GM13976 (cell line): ENCODE measurements around the gene NLGN1.

Experiments
- DNase-seq: peaks from one replicate; pipeline ENCODE4 v3.0.0; 2012; ENCODE audit warnings: low spot score
- CTCF ChIP-seq: IDR thresholded peaks from 2 replicates; pipeline ENCODE4 v1.5.1; 2012; ENCODE audit warnings: borderline replicate concordance, mild to moderate bottlenecking; ENCODE audit not compliant: insufficient read depth; ENCODE audit errors: extremely low read depth, missing control alignments, control extremely low read depth
- in situ Hi-C: fragments of 300-500 bp; cut with MboI; formaldehyde crosslinking; loops from one replicate; pipeline ENCODE4 v1.12.0; 2022; ENCODE audit warnings: low sequenced_read_pairs, mixed read lengths, inconsistent platforms; ENCODE audit not compliant: unreplicated experiment

NLGN1 gene

GRCh38 chr3:173501931-173502489, 104.5 kb downstream of the NLGN1 start:
- DNase-seq: no peak
- TF ChIP-seq CTCF: no peak
- in situ Hi-C loops: no loop called here

- DNase-seq: no peak
- in situ Hi-C loops: no loop called here
- TF ChIP-seq CTCF: no peak
Observed at GRCh38 chr3:173502983-173503568, 105.5 kb downstream of the NLGN1 start.

- no peak for TF ChIP-seq CTCF
- no peak for DNase-seq
- in situ Hi-C loops: no loop called here
Observed at GRCh38 chr3:173510565-173510964, 113.0 kb downstream of the NLGN1 start.

GRCh38 chr3:173513123-173513522, 115.6 kb downstream of the NLGN1 start:
- TF ChIP-seq CTCF: no peak
- peak; percentile 4 for DNase-seq
- in situ Hi-C loops: no loop called here

GRCh38 chr3:173529062-173529711, 131.6 kb downstream of the NLGN1 start:
- DNase-seq: peak; percentile 5
- in situ Hi-C loops: no loop called here

GRCh38 chr3:173531602-173532001, 134.1 kb downstream of the NLGN1 start:
- in situ Hi-C loops: no loop called here
- no peak for DNase-seq
- TF ChIP-seq CTCF: no peak

More at GRCh38 chr3:173529062-173529711, 131.6 kb downstream of the NLGN1 start:
- peak; percentile 12 for TF ChIP-seq CTCF
